HG02943 (cell line): ENCODE data around the gene SMYD2.

ENCODE experiments used
- ATAC-seq: cut with Tn5 transposase; IDR thresholded peaks from one replicate; pipeline ENCODE4 v1.9.1; 2021; ENCODE audit warnings: mild to moderate bottlenecking, low read depth, moderate library complexity; ENCODE audit not compliant: unreplicated experiment

The SMYD2 gene

GRCh38 chr1:214300149-214300780 lies 19.3 kb downstream of the SMYD2 start:
- ATAC-seq = no peak

GRCh38 chr1:214301526-214301925 lies 20.6 kb downstream of the SMYD2 start:
- no peak for ATAC-seq

GRCh38 chr1:214303141-214303930 lies 22.4 kb downstream of the SMYD2 start:
- ATAC-seq = no peak

- no peak for ATAC-seq
Observed at GRCh38 chr1:214305164-214305751, 24.3 kb downstream of the SMYD2 start.

GRCh38 chr1:214306269-214306668 lies 25.3 kb downstream of the SMYD2 start:
- ATAC-seq = no peak

- ATAC-seq = no peak
Observed at GRCh38 chr1:214310010-214310409, 29.1 kb downstream of the SMYD2 start.

- ATAC-seq = no peak
Observed at GRCh38 chr1:214310777-214311690, 30.1 kb downstream of the SMYD2 start.

- ATAC-seq = no peak
Observed at GRCh38 chr1:214312530-214313051, 31.6 kb downstream of the SMYD2 start.

GRCh38 chr1:214314178-214314843 lies 33.4 kb downstream of the SMYD2 start:
- no peak for ATAC-seq

- no peak for ATAC-seq
Observed at GRCh38 chr1:214316593-214316992, 35.6 kb downstream of the SMYD2 start.

GRCh38 chr1:214317300-214317699 lies 36.3 kb downstream of the SMYD2 start:
- ATAC-seq = no peak

GRCh38 chr1:214317734-214318133 lies 36.8 kb downstream of the SMYD2 start:
- no peak for ATAC-seq

- no peak for ATAC-seq
Observed at GRCh38 chr1:214318356-214318755, 37.4 kb downstream of the SMYD2 start.

- no peak for ATAC-seq
Observed at GRCh38 chr1:214318956-214319736, 38.2 kb downstream of the SMYD2 start.

- no peak for ATAC-seq
Observed at GRCh38 chr1:214319938-214320337, 39.0 kb downstream of the SMYD2 start.

GRCh38 chr1:214321705-214322453 lies 40.9 kb downstream of the SMYD2 start:
- ATAC-seq = no peak

- ATAC-seq = no peak
Observed at GRCh38 chr1:214324896-214325800, 44.2 kb downstream of the SMYD2 start.
